ENCODE results near the gene ELK4. TPM values are rescaled to one million over a fixed set of nuclear protein-coding genes. Genes with fewer than 3 reads are reported as not detected.

The ELK4 gene
- total and polyA plus RNA-seq, 7 donors: 2.4 to 21.0 (median 18.6) TPM

DNA sequence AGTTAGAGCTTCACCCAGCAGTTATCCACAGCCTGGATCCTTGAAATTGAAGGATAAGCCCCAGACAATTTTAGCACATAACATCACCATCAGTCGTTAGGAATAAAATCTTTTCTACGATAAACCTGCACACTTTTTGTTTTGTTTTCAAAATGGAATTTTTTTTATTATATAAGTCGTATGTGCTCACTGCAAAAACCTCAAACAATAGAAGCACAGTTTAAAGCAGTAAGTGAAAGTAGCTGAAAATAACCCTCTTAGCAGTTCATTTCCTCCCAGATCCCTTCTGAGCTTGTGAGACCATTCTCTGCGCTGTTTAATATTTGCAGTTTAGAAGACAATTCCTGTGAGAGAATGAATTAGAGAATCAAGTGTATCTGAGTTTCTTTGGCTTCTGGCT, 38.3 kb downstream of the ELK4 start:
- TF ChIP-seq POLR2AphosphoS5 (IDR thresholded peaks at IDR 0.05) (no peak), EP300 (IDR thresholded peaks at IDR 0.05) (no peak), POLR2A (IDR thresholded peaks at IDR 0.05) (no peak)
- TF ChIP-seq, protein P1, sequence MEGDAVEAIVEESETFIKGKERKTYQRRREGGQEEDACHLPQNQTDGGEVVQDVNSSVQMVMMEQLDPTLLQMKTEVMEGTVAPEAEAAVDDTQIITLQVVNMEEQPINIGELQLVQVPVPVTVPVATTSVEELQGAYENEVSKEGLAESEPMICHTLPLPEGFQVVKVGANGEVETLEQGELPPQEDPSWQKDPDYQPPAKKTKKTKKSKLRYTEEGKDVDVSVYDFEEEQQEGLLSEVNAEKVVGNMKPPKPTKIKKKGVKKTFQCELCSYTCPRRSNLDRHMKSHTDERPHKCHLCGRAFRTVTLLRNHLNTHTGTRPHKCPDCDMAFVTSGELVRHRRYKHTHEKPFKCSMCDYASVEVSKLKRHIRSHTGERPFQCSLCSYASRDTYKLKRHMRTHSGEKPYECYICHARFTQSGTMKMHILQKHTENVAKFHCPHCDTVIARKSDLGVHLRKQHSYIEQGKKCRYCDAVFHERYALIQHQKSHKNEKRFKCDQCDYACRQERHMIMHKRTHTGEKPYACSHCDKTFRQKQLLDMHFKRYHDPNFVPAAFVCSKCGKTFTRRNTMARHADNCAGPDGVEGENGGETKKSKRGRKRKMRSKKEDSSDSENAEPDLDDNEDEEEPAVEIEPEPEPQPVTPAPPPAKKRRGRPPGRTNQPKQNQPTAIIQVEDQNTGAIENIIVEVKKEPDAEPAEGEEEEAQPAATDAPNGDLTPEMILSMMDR (IDR thresholded peaks at IDR 0.05): no peak

DNA sequence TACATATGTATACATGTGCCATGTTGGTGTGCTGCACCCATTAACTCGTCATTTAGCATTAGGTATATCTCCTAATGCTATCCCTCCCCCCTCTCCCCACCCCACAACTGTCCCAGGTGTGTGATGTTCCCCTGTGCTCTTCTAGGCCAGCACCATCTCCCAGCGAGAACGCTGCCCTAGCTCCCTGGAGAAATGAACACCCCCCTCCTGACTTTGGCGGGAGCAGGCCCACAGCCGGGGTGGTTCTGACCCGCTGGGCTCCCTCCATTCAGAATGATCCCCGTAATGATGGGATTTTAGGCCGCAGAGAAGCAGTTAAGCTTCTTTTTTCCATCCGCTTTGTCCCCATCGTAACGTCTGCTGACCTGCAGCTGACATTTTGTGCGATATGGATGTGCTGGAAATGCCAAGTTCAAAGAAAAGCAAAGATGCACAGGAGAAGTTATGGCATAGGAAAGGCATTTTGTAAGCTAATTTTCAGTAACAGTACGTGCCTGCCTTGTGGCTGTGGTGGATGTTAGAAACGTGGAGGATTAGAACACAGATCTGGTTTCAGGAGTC, 39.3 kb downstream of the ELK4 start:
- Histone ChIP-seq H3K27me3 (no peaks in the 10 kb centered on the region), H3K36me3 (no peaks in the 10 kb centered on the region), H3K4me3 (peak overlapping the region in 2 of 4 donors; percentile 46 to 50), H3K9me3 (no peaks in the 10 kb centered on the region), H3K27ac (no peak overlapping the region), H3K4me1 (peaks cover 0 to 11% (median 3%) of the 10 kb centered on the region in 4 donors)
- intact Hi-C loops (cut with DNase I): loop anchor here (5.0 kb wide), 1 partner anchor 115 kb away; no protein-coding TSS in a partner anchor
- peak; percentile 58 for DNase-seq
- TF ChIP-seq EP300 (IDR thresholded peaks at IDR 0.05) (no peak), POLR2A (IDR thresholded peaks at IDR 0.05) (no peak)
- WGBS, 2 donors: 69 to 79% methylated on average over 14 of the region's 14 CpGs

More for the DNA sequence above, 38.3 kb downstream of the ELK4 start:
- Histone ChIP-seq H3K27me3 (no peaks in the 10 kb centered on the region), H3K4me3 (no peak overlapping the region), H3K27ac (peak overlapping the region in 2 of 4 donors; percentile 3 to 15), H3K4me1 (peaks cover 0 to 15% (median 8%) of the 10 kb centered on the region in 4 donors), H3K9me3 (no peaks in the 10 kb centered on the region), H3K36me3 (no peaks in the 10 kb centered on the region)
- 25 to 55% methylated on average over 4 of the region's 4 CpGs for WGBS, 2 donors
- intact Hi-C loops (cut with DNase I): loop anchor here (5.0 kb wide), 1 partner anchor 114 kb away; no protein-coding TSS in a partner anchor
- no peak for DNase-seq

DNA sequence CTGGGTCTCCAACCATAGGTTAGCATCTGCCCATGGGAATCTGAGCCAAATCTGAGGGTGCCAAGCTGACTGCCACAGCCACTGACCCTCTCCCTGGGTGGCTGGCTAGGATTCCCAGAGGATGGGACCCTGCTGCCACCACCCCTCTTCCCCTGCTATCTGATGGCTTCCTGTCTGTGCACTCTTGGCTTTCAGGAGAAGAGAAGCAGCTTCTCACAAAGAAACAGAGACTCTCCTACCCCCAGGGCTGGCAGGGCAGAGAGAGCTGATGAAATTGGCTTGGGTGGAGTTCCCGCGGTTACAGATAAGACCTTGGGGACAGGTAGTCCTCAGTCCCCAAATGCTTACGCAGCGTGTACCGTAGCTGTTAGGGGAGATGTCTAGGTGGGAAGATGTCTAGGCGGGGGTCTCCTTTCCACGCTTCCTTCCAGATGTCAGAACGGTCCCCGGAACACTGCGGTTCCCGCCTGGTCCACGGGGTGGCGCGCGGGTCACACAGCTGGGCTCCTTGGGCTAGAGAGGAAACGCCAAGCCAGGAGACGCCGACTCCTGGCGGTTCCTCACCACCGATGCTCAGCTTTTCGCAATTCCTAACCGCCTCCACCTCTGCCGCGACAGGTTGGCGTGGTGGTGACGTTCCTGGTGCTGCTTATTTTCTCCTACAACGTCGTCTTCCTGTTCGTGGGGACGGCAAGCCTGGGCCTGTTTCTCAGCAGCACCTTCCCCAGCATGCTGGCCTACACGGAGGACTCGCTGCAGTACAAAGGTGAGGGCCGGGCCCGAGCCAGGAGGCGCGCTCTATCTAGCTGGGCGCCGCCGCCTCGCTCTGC, 40.1 kb downstream of the ELK4 start:
- 1% methylated on average over 40 of the region's 40 CpGs for WGBS, 2 donors
- Histone ChIP-seq H3K27me3 (no peaks in the 10 kb centered on the region), H3K27ac (peak overlapping the region in 1 of 4 donors; percentile 28), H3K4me1 (peaks cover 0 to 11% (median 3%) of the 10 kb centered on the region in 4 donors), H3K36me3 (no peaks in the 10 kb centered on the region), H3K9me3 (no peaks in the 10 kb centered on the region), H3K4me3 (peak overlapping the region; percentile 15 to 50 (median 42))
- intact Hi-C loops (cut with DNase I): loop anchor here (1.0 to 5.0 kb wide), 3 partner anchors 41 to 116 kb away; partner anchors contain the start of gene ELK4
- TF ChIP-seq, protein P1 (IDR thresholded peaks at IDR 0.05): peak; percentile 99
- TF ChIP-seq POLR2AphosphoS5 (IDR thresholded peaks at IDR 0.05): peak in 3 of 4 donors; percentile 24 to 60 (median 51)
- TF ChIP-seq EP300 (IDR thresholded peaks at IDR 0.05): no peak
- peak; percentile 92 for DNase-seq

DNA sequence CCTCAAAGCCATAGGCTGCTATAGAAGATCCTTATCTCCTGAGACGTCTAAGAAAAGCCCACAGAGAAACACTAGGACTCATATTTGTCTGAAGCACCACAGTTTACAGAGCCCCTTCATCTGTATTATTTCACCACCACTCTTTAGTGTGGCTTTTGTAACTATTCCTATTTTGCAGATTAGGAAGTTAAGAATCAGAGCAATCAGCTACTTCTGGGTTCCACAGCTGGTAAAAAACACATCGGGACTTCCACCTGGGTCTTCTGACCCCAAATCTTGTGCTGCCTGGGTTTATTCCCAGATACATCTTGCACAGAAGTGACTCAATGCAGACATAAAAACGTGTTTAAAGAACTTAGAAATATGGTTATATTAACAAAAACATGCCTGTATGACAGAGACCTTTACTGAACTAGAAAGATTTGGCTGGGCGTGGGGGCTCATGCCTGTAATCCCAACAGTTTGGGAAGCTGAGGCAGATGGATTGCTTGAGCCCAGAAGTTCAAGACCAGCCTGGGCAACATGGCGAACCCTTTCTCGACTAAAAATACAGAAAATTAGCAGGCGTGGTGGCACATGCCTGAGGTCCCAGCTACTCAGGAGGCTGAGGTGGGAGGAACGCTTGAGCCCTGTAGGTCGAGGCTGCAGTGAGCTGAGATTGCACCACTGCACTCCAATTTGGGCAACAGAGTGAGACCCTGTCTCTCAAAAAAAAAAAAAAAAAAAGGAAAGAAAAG, 40.9 kb downstream of the ELK4 start:
- H3K4me3 ChIP-seq: no peak overlapping the region
- peak; percentile 46 for DNase-seq
- no peak for TF ChIP-seq EP300 (IDR thresholded peaks at IDR 0.05)
- TF ChIP-seq, protein P1 (IDR thresholded peaks at IDR 0.05): no peak
- no peak for TF ChIP-seq POLR2AphosphoS5 (IDR thresholded peaks at IDR 0.05)
- no peak for TF ChIP-seq POLR2A (IDR thresholded peaks at IDR 0.05)
- no peaks in the 10 kb centered on the region for H3K36me3 ChIP-seq
- H3K4me1 ChIP-seq: peaks cover 0 to 11% (median 3%) of the 10 kb centered on the region in 4 donors
- H3K9me3 ChIP-seq: no peaks in the 10 kb centered on the region
- H3K27ac ChIP-seq: no peak overlapping the region
- intact Hi-C loops (cut with DNase I): loop anchor here (1.0 to 5.0 kb wide), 3 partner anchors 41 to 116 kb away; partner anchors contain the start of gene ELK4
- 56 to 67% methylated on average over 9 of the region's 9 CpGs for WGBS, 2 donors
- no peaks in the 10 kb centered on the region for H3K27me3 ChIP-seq

All from sigmoid colon (tissue), 7 donors.